ENCODE results near the gene HMGCLL1.

- TF ChIP-seq, protein P1, sequence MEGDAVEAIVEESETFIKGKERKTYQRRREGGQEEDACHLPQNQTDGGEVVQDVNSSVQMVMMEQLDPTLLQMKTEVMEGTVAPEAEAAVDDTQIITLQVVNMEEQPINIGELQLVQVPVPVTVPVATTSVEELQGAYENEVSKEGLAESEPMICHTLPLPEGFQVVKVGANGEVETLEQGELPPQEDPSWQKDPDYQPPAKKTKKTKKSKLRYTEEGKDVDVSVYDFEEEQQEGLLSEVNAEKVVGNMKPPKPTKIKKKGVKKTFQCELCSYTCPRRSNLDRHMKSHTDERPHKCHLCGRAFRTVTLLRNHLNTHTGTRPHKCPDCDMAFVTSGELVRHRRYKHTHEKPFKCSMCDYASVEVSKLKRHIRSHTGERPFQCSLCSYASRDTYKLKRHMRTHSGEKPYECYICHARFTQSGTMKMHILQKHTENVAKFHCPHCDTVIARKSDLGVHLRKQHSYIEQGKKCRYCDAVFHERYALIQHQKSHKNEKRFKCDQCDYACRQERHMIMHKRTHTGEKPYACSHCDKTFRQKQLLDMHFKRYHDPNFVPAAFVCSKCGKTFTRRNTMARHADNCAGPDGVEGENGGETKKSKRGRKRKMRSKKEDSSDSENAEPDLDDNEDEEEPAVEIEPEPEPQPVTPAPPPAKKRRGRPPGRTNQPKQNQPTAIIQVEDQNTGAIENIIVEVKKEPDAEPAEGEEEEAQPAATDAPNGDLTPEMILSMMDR (IDR thresholded peaks at IDR 0.05; ENCODE audit: poor library complexity) = no peak
- no peak for TF ChIP-seq EZH2phosphoT487 (IDR thresholded peaks at IDR 0.05; ENCODE audit: low read depth, severe bottlenecking, unreplicated experiment)
- no peak for TF ChIP-seq EZH2 (IDR thresholded peaks at IDR 0.05; ENCODE audit: borderline replicate concordance)
Observed at GRCh38 chr6:55456016-55456415, 123.0 kb downstream of the HMGCLL1 start.
